Common myeloid progenitor, CD34-positive (primary cell): ENCODE results near the gene TMF1.

Experiments used
- CTCF ChIA-PET: fragments of 350-600 bp; sonication (Branson Sonifier 250); formaldehyde crosslinking; loops from one replicate; lab custom pipeline; 2021; ENCODE audit warnings: antibody characterized with exemption; lab: Charles Lee
- POLR2A ChIA-PET: fragments of 350-600 bp; sonication (Branson Sonifier 250); formaldehyde crosslinking; loops from one replicate; lab custom pipeline; 2021; ENCODE audit warnings: antibody characterized with exemption; lab: Charles Lee
- DNase-seq, 3 donors: peaks; one replicate each; pipeline versions ENCODE4 v3.0.0 to v3.0.0-alpha.2; 2013
- H3K27ac ChIP-seq, 2 experiments: 1 replicate in 1 of 2; 2 replicates in 1 of 2; pipeline ENCODE4 v1.7.0; 2013; ENCODE audit warnings: inconsistent platforms in 2 of 2, low read length in 2 of 2, mild to moderate bottlenecking in 2 of 2, low read depth in 1 of 2, moderate library complexity in 1 of 2; ENCODE audit not compliant: severe bottlenecking in 2 of 2, insufficient read depth in 1 of 2, poor library complexity in 1 of 2
- H3K27me3 ChIP-seq, 5 experiments: replicated peaks in 2 of 5; 1 replicate in 3 of 5; 2 replicates in 2 of 5; pipeline versions ENCODE4 v1.6.1 to v1.7.0; 2013; ENCODE audit warnings: low read length in 4 of 5, mild to moderate bottlenecking in 2 of 5, moderate library complexity in 2 of 5, inconsistent platforms in 1 of 5; ENCODE audit not compliant: insufficient read depth in 5 of 5, control insufficient read depth in 4 of 5
- H3K36me3 ChIP-seq, 4 experiments: 1 replicate in 2 of 4; 2 replicates in 2 of 4; pipeline versions ENCODE4 v1.6.1 to v1.7.0; 2013; ENCODE audit warnings: low read length in 3 of 4, control low read depth in 1 of 4, mild to moderate bottlenecking in 1 of 4; ENCODE audit not compliant: control insufficient read depth in 4 of 4, insufficient read depth in 4 of 4
- H3K4me1 ChIP-seq, 4 experiments: 1 replicate in 3 of 4; 2 replicates in 1 of 4; pipeline versions ENCODE4 v1.6.1 to v1.7.1; 2013; ENCODE audit warnings: low read length in 3 of 4, mild to moderate bottlenecking in 3 of 4, control low read depth in 1 of 4, inconsistent platforms in 1 of 4, moderate library complexity in 1 of 4; ENCODE audit not compliant: control insufficient read depth in 4 of 4, insufficient read depth in 4 of 4; ENCODE audit errors: control extremely low read depth in 1 of 4
- H3K4me3 ChIP-seq, 7 experiments: 1 replicate in 4 of 7; 2 replicates in 3 of 7; pipeline versions ENCODE4 v1.5.1 to v1.7.0; 2013; ENCODE audit warnings: mild to moderate bottlenecking in 7 of 7, low read length in 6 of 7, moderate library complexity in 6 of 7, inconsistent platforms in 2 of 7, low read depth in 2 of 7, control low read depth in 1 of 7; ENCODE audit not compliant: insufficient read depth in 4 of 7, control insufficient read depth in 1 of 7; ENCODE audit errors: extremely low read depth in 1 of 7
- H3K9me3 ChIP-seq, 5 experiments: 1 replicate in 4 of 5; 2 replicates in 1 of 5; pipeline versions ENCODE4 v1.6.1 to v1.7.1; 2013; ENCODE audit warnings: low read length in 4 of 5, mild to moderate bottlenecking in 2 of 5, inconsistent platforms in 1 of 5, low read depth in 1 of 5, moderate library complexity in 1 of 5; ENCODE audit not compliant: control insufficient read depth in 4 of 5, insufficient read depth in 2 of 5; ENCODE audit errors: control extremely low read depth in 1 of 5
- WGBS: methylation state at CpG from one replicate; pipeline ENCODE4 v1.1.5; 2013; ENCODE audit not compliant: insufficient coverage; 5-methylcytosine and 5-hydroxymethylcytosine counted together

The TMF1 gene

DNA sequence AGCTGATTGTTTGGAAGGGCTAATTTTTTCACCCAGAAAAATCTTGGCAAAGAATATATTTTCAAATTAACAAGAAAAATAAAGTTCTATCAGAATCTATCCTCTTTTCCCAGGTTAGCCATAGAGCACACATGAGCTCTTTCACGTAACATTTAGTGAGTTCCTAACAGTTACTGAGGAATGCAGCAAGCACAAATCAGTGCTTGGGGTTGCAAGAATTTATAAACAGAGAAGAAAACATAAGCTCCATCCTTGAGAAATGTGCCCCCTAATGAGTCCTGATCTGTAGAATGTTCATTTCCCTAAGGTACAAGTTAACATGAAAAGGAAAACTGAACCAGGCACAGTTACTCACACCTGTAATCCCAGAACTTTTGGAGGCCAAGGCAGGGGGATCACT lies 52.5 kb downstream of the TMF1 start:
- H3K4me1 ChIP-seq, result no peaks in the 10 kb centered on the region
- H3K27ac ChIP-seq, result no peak overlapping the region
- WGBS, result 80% methylated on average over 1 of the region's 1 CpG
- DNase-seq, result no peak
- ChIA-PET POLR2A (no interaction called here), CTCF (no interaction called here)
- H3K9me3 ChIP-seq, result no peaks in the 10 kb centered on the region
- no peak overlapping the region for H3K4me3 ChIP-seq
- no peaks in the 10 kb centered on the region for H3K27me3 ChIP-seq
- peaks cover 10 to 67% (median 33%) of the 10 kb centered on the region in 4 experiments for H3K36me3 ChIP-seq

DNA sequence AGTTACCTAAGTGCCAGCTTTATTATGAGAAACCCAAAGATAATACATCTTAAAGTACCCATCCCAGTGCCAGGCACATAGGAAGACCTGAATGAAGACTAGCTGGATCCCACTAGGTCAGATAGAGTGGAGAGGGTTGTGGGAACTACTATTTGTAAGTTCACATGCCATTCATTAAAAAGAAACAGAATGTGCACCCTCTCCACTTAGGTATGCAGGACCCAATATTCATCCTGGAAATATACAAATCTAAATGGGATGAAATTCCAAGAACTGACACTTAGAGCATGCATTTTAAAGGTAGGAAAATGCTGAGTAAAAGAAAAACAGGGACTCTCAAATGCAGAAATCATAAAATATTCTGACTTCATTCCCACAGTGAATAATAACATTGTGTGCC lies 53.0 kb downstream of the TMF1 start:
- peaks cover 11 to 67% (median 35%) of the 10 kb centered on the region in 4 experiments for H3K36me3 ChIP-seq
- no peak overlapping the region for H3K27ac ChIP-seq
- CTCF ChIA-PET, result no interaction called here
- no peaks in the 10 kb centered on the region for H3K4me1 ChIP-seq
- POLR2A ChIA-PET, result no interaction called here
- H3K27me3 ChIP-seq, result no peaks in the 10 kb centered on the region
- no peak for DNase-seq
- no peak overlapping the region for H3K4me3 ChIP-seq
- H3K9me3 ChIP-seq, result no peaks in the 10 kb centered on the region

DNA sequence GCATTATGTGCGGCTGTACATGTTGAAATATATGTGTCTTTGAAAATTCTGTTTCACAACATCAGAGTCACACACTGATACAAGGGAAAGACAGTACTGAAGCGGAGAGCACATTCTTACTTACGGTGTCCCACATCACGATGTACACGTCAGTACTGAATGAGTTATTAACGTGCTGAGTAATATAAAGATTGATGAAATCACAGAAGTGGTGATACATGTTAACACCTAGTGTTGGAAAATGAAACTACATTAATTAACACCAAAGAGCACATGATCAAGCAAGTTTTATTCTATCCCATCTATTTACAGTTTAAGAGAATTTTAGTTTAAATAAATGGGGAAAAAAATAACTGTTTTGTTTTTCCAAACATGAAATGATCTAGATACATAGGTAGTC lies 54.2 kb downstream of the TMF1 start:
- POLR2A ChIA-PET, result no interaction called here
- 80% methylated on average over 2 of the region's 6 CpGs for WGBS
- Histone ChIP-seq H3K36me3 (peaks cover 17 to 65% (median 28%) of the 10 kb centered on the region in 4 experiments), H3K27ac (no peak overlapping the region), H3K4me1 (no peaks in the 10 kb centered on the region), H3K4me3 (no peak overlapping the region), H3K27me3 (no peaks in the 10 kb centered on the region), H3K9me3 (peaks cover 0 to 1% (median 0%) of the 10 kb centered on the region in 5 experiments)
- CTCF ChIA-PET, result no interaction called here
- DNase-seq, result peak in 2 of 3 donors; percentile 15 to 22

DNA sequence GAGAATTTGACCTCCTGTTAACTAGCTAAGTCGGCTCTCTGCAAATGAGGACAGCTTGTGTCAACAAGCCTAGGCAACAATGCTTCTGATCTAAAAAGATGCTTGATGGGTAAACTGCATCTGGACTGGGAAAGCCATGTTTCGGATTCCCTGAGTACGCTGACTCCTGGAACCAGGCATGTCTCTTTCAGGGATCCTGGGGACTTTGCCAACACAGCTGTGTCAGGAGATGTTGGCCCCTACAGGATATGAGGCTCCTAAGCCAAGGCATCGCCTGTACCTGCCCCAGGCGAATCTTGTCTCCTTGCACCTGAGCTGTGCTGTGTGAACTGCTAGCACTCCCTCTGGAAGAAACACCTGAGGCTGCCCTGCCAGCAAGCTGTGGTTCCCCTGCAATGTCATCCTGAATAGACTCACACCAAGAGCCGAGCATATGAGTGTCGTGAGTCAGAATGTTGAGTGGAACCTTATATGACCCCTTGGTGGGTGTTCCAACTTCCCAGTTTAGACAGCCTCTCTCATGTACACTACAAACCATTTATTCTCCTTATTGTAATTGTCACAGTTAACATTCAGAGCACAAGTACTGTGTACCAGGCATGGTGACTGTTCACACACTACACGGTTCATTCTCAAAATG lies 55.7 kb downstream of the TMF1 start:
- CTCF ChIA-PET, result interaction anchor here (0.8 to 1.6 kb wide), 2 partner anchors 9 kb away, joined by 3 to 5 read pairs; no protein-coding TSS in a partner anchor
- no peaks in the 10 kb centered on the region for H3K4me1 ChIP-seq
- peaks cover 13 to 60% (median 26%) of the 10 kb centered on the region in 4 experiments for H3K36me3 ChIP-seq
- no peaks in the 10 kb centered on the region for H3K27me3 ChIP-seq
- no peak for DNase-seq
- H3K9me3 ChIP-seq, result peaks cover 0 to 4% (median 0%) of the 10 kb centered on the region in 5 experiments
- no peak overlapping the region for H3K27ac ChIP-seq
- no peak overlapping the region for H3K4me3 ChIP-seq
- POLR2A ChIA-PET, result no interaction called here
- WGBS, result 96% methylated on average over 7 of the region's 8 CpGs

DNA sequence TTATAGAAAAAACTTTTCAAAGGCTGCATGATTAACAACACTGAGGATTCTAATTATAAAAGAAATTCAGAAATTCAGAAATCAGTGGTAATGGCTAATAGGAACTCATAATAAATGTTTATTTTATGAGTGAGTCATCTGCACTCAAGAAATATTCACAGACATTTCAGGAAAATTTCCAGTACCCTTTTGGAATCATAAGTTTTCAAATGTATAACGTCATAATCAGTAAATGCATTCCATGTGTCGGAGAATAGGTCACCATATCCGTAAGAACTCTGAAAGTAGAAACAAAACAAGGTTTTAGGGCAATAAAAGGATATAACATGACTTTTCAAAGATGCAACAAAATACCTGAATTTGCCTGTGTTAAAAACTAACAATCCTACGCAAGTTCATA lies 63.4 kb downstream of the TMF1 start:
- Histone ChIP-seq H3K4me1 (no peaks in the 10 kb centered on the region), H3K27ac (no peak overlapping the region), H3K36me3 (peaks cover 6 to 57% (median 32%) of the 10 kb centered on the region in 4 experiments), H3K9me3 (peaks cover 0 to 4% (median 0%) of the 10 kb centered on the region in 5 experiments), H3K4me3 (no peak overlapping the region), H3K27me3 (no peaks in the 10 kb centered on the region)
- 100% methylated on average over 4 of the region's 4 CpGs for WGBS
- POLR2A ChIA-PET, result no interaction called here
- DNase-seq, result no peak
- CTCF ChIA-PET, result no interaction called here

DNA sequence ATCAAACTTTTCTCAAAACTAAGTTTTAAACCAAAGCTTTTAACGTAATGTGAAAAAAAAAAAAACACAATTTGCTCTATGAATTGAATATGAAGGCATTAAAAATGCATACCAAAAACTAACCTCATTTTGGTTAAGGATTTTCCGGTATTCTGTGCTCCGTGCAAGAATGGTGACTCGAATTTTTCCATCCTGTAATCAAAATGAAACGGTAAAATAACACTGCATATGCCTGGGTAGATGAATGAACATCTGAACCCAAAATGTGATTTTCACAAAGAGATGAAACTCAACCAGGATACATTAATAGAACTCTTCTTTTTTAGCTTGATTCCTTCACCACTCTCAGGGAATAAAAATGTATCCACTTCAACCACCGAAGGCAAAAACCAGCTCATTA lies 64.8 kb downstream of the TMF1 start:
- DNase-seq, result no peak
- WGBS, result 92% methylated on average over 4 of the region's 6 CpGs
- Histone ChIP-seq H3K9me3 (no peaks in the 10 kb centered on the region), H3K4me3 (no peak overlapping the region), H3K36me3 (peaks cover 4 to 52% (median 32%) of the 10 kb centered on the region in 4 experiments), H3K27me3 (no peaks in the 10 kb centered on the region), H3K27ac (no peak overlapping the region), H3K4me1 (no peaks in the 10 kb centered on the region)
- ChIA-PET POLR2A (no interaction called here), CTCF (interaction anchor here (1.1 kb wide), 1 partner anchor 10 kb away, joined by 5 read pairs; no protein-coding TSS in a partner anchor)

DNA sequence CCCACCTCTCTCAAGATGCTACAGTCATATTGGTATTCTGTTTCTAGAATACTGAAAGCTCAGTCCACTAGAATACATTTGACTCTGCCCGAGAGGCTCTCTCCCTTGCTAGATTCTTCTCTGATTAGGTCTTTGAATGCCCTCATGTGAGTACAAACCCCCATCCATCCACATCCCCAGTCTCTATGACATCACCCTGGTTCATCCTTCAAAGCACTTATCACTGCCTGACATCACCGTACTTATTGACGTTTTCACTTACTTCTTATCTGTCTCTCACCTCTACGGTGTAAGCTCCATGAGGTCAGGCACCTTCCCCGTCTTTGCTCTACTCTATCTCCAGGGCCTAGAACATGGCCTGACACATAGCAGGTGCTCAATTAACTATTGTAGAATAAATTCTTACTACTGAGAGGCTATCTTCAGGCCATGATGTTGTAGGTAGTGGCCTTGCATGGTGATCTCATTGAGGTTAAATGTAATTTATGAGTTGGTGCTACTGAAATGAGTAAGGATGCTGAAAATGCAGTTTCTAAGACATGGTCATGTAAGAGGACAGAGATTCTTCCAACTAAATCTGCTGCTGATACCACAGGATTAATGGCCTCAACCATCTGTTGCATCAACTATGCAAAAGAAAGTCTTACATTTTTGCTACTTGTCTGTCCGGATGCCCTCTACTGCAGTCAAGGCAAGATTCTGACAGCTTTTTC lies 65.5 kb downstream of the TMF1 start:
- H3K27ac ChIP-seq, result no peak overlapping the region
- no peaks in the 10 kb centered on the region for H3K4me1 ChIP-seq
- H3K9me3 ChIP-seq, result no peaks in the 10 kb centered on the region
- POLR2A ChIA-PET, result no interaction called here
- 100% methylated on average over 4 of the region's 6 CpGs for WGBS
- DNase-seq, result no peak
- CTCF ChIA-PET, result interaction anchor here (1.1 kb wide), 1 partner anchor 10 kb away, joined by 5 read pairs; no protein-coding TSS in a partner anchor
- H3K4me3 ChIP-seq, result no peak overlapping the region
- H3K27me3 ChIP-seq, result no peaks in the 10 kb centered on the region
- peaks cover 4 to 56% (median 33%) of the 10 kb centered on the region in 4 experiments for H3K36me3 ChIP-seq
